Vagina (tissue), 2 donors: Measurements from ENCODE around the gene AHSG. TPM values are rescaled to one million over a fixed set of nuclear protein-coding genes. Genes with fewer than 3 reads are reported as not detected.

Experiments
- DNase-seq, 2 donors: peaks; one replicate each; pipeline ENCODE4 v3.0.0-alpha.2; 2017; ENCODE audit errors: extremely low spot score in 2 of 2
- H3K27ac ChIP-seq: fragments of 200-600 bp; sonication (generic); one replicate; pipeline ENCODE4 v1.5.1; 2019
- H3K27me3 ChIP-seq: fragments of 200-600 bp; sonication (generic); one replicate; pipeline ENCODE4 v1.5.1; 2019
- H3K36me3 ChIP-seq, 2 donors: fragments of 200-600 bp; sonication (generic); one replicate each; pipeline ENCODE4 v1.5.1; 2017 to 2019
- H3K4me1 ChIP-seq: fragments of 200-600 bp; sonication (generic); one replicate; pipeline ENCODE4 v1.5.1; 2019
- H3K4me3 ChIP-seq, 2 donors: fragments of 200-600 bp; sonication (generic); 1 replicate in 1 of 2; 2 replicates in 1 of 2; pipeline ENCODE4 v1.5.1; 2016 to 2019
- H3K9me3 ChIP-seq: fragments of 200-600 bp; sonication (generic); one replicate; pipeline ENCODE4 v1.5.1; 2019
- CTCF ChIP-seq, 3 experiments: fragments of 450-650 bp in 2 of 3; fragments of 200-600 bp in 1 of 3; sonication (generic) in 1 of 3; IDR thresholded peaks; one replicate each; pipeline ENCODE4 v1.5.1; 2017 to 2019; ENCODE audit warnings: antibody characterized with exemption in 3 of 3, mild to moderate bottlenecking in 2 of 3, moderate library complexity in 2 of 3
- POLR2A ChIP-seq, 2 donors: fragments of 450-650 bp; IDR thresholded peaks; one replicate each; pipeline ENCODE4 v1.6.1; 2017; ENCODE audit warnings: antibody characterized with exemption in 2 of 2, mild to moderate bottlenecking in 2 of 2, moderate library complexity in 2 of 2
- POLR2AphosphoS5 ChIP-seq, 2 donors: sonication (generic); formaldehyde crosslinking; IDR thresholded peaks; one replicate each; pipeline ENCODE4 v1.9.0; 2017; ENCODE audit warnings: antibody characterized with exemption in 2 of 2, mild to moderate bottlenecking in 2 of 2, low read depth in 1 of 2; ENCODE audit not compliant: insufficient read depth in 1 of 2
- intact Hi-C: fragments of 100-400 bp; cut with DNase I; formaldehyde crosslinking; loops from one replicate; pipeline ENCODE4 v1.15.1; 2023
- total RNA-seq: library from RNA; depleted of rRNA; stranded (reverse); fragments of >200 nt; gene quantifications from one replicate; pipeline ENCODE4 v1.2.3, GENCODE V29; 2016

AHSG gene
- total RNA-seq, 1 donor from 2014 or later: not detected

- no peak for DNase-seq
- no peak overlapping the region for H3K27ac ChIP-seq
- intact Hi-C loops: no loop called here
- TF ChIP-seq POLR2AphosphoS5 (IDR thresholded peaks at IDR 0.05; ENCODE audit: insufficient read depth in 1 of 2, low read depth in 1 of 2) (no peak), CTCF (IDR thresholded peaks at IDR 0.05) (no peak), POLR2A (IDR thresholded peaks at IDR 0.05) (no peak)
- no peaks in the 10 kb centered on the region for H3K4me1 ChIP-seq
- H3K4me3 ChIP-seq: no peak overlapping the region
- H3K9me3 ChIP-seq: no peaks in the 10 kb centered on the region
- no peaks in the 10 kb centered on the region for H3K27me3 ChIP-seq
- no peaks in the 10 kb centered on the region for H3K36me3 ChIP-seq
These were observed 7.8 kb upstream of the AHSG start for GRCh38 chr3:186605078-186605477.

- Histone ChIP-seq H3K9me3 (no peaks in the 10 kb centered on the region), H3K27me3 (no peaks in the 10 kb centered on the region), H3K36me3 (no peaks in the 10 kb centered on the region), H3K27ac (no peak overlapping the region), H3K4me3 (no peak overlapping the region), H3K4me1 (no peaks in the 10 kb centered on the region)
- intact Hi-C loops: no loop called here
- no peak for DNase-seq
- TF ChIP-seq POLR2AphosphoS5 (IDR thresholded peaks at IDR 0.05; ENCODE audit: insufficient read depth in 1 of 2, low read depth in 1 of 2): no peak
- no peak for TF ChIP-seq CTCF (IDR thresholded peaks at IDR 0.05)
- no peak for TF ChIP-seq POLR2A (IDR thresholded peaks at IDR 0.05)
These were observed 7.0 kb upstream of the AHSG start for GRCh38 chr3:186605561-186606545.

- intact Hi-C loops: no loop called here
- H3K36me3 ChIP-seq: no peaks in the 10 kb centered on the region
- TF ChIP-seq POLR2A (IDR thresholded peaks at IDR 0.05): no peak
- no peak for TF ChIP-seq POLR2AphosphoS5 (IDR thresholded peaks at IDR 0.05; ENCODE audit: insufficient read depth in 1 of 2, low read depth in 1 of 2)
- TF ChIP-seq CTCF (IDR thresholded peaks at IDR 0.05): no peak
These were observed 4.1 kb upstream of the AHSG start for GRCh38 chr3:186608624-186609215.

DNA sequence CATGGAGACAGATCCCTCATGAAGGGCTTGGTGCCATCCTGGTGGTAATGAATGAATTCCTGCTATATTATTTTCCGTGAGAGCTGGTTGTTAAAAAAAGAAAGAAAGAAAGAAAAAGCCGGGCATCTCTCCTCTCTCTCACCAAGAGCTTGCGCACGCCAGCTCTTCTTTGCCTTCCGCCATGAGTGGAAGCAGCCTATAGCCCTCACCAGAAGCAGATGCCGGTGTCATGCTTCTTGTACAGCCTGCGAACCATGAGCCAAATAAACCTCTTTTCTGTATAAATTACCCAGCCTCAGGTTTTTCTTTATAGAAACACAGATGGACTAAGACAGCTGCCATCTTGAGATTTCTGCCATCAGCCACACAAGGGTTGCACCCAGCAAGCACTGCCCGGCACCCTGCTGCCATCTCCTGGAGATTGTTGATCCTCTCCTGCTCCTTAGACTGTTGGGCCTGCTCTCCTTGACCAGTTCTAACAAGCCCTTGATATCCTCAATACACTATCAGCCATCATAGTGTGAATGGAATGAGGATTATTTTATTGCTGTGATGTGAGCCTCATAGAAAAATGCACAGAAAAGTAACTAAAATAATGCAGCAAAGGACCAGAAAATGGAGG is 3.5 kb upstream of the AHSG start:
- Histone ChIP-seq H3K4me3 (no peak overlapping the region), H3K27ac (no peak overlapping the region), H3K27me3 (no peaks in the 10 kb centered on the region), H3K4me1 (no peaks in the 10 kb centered on the region), H3K9me3 (no peaks in the 10 kb centered on the region), H3K36me3 (no peaks in the 10 kb centered on the region)
- DNase-seq: no peak
- TF ChIP-seq CTCF (IDR thresholded peaks at IDR 0.05) (no peak), POLR2AphosphoS5 (IDR thresholded peaks at IDR 0.05; ENCODE audit: insufficient read depth in 1 of 2, low read depth in 1 of 2) (no peak), POLR2A (IDR thresholded peaks at IDR 0.05) (no peak)
- intact Hi-C loops: no loop called here

More at GRCh38 chr3:186608624-186609215, 4.1 kb upstream of the AHSG start:
- Histone ChIP-seq H3K27me3 (no peaks in the 10 kb centered on the region), H3K4me3 (no peak overlapping the region), H3K4me1 (no peaks in the 10 kb centered on the region), H3K27ac (no peak overlapping the region), H3K9me3 (no peaks in the 10 kb centered on the region)
- no peak for DNase-seq
